HepG2 (cell line): ENCODE results near the gene DUSP12. TPM values are rescaled to one million over a fixed set of nuclear protein-coding genes. Genes with fewer than 3 reads are reported as not detected.

Experiments used
- ZNF17 ChIP-seq: sonication (generic); formaldehyde crosslinking; IDR thresholded peaks from 2 replicates; pipeline ENCODE4 v1.5.0; 2020; ENCODE audit warnings: mild to moderate bottlenecking, missing genetic modification reagents
- ZNF407 ChIP-seq: sonication (generic); formaldehyde crosslinking; IDR thresholded peaks from one replicate; pipeline ENCODE4 v1.5.1; 2020; ENCODE audit warnings: mild to moderate bottlenecking, missing genetic modification reagents; ENCODE audit errors: not compliant biosample characterization
- polyA plus RNA-seq, 8 experiments: library from polyadenylated mRNA; depleted of rRNA in 3 of 8; stranded (reverse) in 7 of 8; unstranded in 1 of 8; fragments of >200 nt; fragmentation: Illumina TruSeq in 4 of 8; extraction: Trizol in 4 of 8; gene quantifications; 2 replicates each; pipeline versions ENCODE4 v1.2.1 to v1.2.3, GENCODE V29; 2011 to 2016; ENCODE audit warnings: low read depth in 4 of 8, missing spikeins in 1 of 8, mixed read lengths in 1 of 8; ENCODE audit not compliant: insufficient read depth in 1 of 8
- total RNA-seq, 5 experiments: library from RNA; depleted of rRNA; stranded (reverse); fragments of >200 nt; fragmentation: Illumina TruSeq; extraction: Trizol; gene quantifications; 2 replicates each; pipeline ENCODE4 v1.2.3, GENCODE V29; 2016; ENCODE audit warnings: low read depth in 1 of 5

DUSP12 gene
- total and polyA plus RNA-seq, 2 of the 13 experiments (the other 11 are each of a cell fraction or from before 2014, with no cell fraction given): 36.7 to 37.1 TPM

- TF ChIP-seq ZNF407 (CRISPR knock-in tag) (no peak), ZNF17 (CRISPR knock-in tag) (no peak)
Measured at GRCh38 chr1:161791904-161792655, 42.5 kb downstream of the DUSP12 start (continued).
